MM.1S (cell line): Measurements from ENCODE around the gene TRAP1.

Experiments
- CTCF ChIP-seq: fragments of 300-600 bp; sonication (generic); IDR thresholded peaks from 2 replicates; pipeline ENCODE4 v1.5.1; 2016; ENCODE audit warnings: antibody characterized with exemption, low read length, mixed read lengths
- EZH2 ChIP-seq: fragments of 300-600 bp; sonication (generic); optimal IDR thresholded peaks from 2 replicates; pipeline ENCODE3; 2017; ENCODE audit warnings: low read depth, mild to moderate bottlenecking, antibody characterized with exemption, low read length, mixed read lengths

GRCh38 chr16:3640632-3641501 lies 76.5 kb downstream of the TRAP1 start:
- no peak for TF ChIP-seq EZH2
- no peak for TF ChIP-seq CTCF
